WTC11 (cell line): ENCODE data around the gene MRAP.

Experiments
- ZNF232 ChIP-seq: sonication (generic); formaldehyde crosslinking; IDR thresholded peaks from 2 replicates; pipeline ENCODE4 v1.8.0; 2022; ENCODE audit warnings: mild to moderate bottlenecking, missing genetic modification reagents
- TF ChIP-seq, protein P1 (sequence below): sonication (generic); formaldehyde crosslinking; IDR thresholded peaks from 2 replicates; pipeline ENCODE4 v1.8.0; 2022; ENCODE audit warnings: mild to moderate bottlenecking, missing genetic modification reagents
- TF ChIP-seq, protein P2 (sequence below): fragments of 200-600 bp; IDR thresholded peaks from 2 replicates; pipeline ENCODE4 v1.8.0; 2022; ENCODE audit warnings: antibody characterized with exemption
- TF ChIP-seq, protein P3 (sequence below): sonication (generic); formaldehyde crosslinking; IDR thresholded peaks from 2 replicates; pipeline ENCODE4 v1.8.0; 2022; ENCODE audit warnings: mild to moderate bottlenecking, missing genetic modification reagents

DNA sequence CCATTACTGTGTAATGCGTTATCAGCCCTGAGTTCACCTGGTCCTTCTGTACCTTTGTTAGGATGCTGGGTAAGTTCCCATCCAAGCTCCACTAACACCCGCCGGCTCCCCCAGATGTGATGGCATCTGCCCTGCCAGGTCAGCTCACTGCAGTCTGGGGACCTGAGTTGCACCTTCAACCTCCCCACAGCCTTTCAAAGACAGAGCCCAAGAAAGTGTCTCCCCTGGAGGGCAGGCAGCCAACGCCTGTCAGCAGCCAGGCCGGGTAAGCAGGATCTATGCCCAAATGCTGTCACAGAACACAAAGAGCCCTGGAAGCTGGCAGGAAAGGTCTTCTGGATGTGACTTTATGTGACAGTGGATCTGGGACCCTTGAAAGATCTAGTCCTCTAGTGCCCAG lies 13.7 kb downstream of the MRAP start:
- TF ChIP-seq, protein P1, sequence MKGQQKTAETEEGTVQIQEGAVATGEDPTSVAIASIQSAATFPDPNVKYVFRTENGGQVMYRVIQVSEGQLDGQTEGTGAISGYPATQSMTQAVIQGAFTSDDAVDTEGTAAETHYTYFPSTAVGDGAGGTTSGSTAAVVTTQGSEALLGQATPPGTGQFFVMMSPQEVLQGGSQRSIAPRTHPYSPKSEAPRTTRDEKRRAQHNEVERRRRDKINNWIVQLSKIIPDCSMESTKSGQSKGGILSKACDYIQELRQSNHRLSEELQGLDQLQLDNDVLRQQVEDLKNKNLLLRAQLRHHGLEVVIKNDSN (CRISPR knock-in tag), result no peak
- TF ChIP-seq, protein P2, sequence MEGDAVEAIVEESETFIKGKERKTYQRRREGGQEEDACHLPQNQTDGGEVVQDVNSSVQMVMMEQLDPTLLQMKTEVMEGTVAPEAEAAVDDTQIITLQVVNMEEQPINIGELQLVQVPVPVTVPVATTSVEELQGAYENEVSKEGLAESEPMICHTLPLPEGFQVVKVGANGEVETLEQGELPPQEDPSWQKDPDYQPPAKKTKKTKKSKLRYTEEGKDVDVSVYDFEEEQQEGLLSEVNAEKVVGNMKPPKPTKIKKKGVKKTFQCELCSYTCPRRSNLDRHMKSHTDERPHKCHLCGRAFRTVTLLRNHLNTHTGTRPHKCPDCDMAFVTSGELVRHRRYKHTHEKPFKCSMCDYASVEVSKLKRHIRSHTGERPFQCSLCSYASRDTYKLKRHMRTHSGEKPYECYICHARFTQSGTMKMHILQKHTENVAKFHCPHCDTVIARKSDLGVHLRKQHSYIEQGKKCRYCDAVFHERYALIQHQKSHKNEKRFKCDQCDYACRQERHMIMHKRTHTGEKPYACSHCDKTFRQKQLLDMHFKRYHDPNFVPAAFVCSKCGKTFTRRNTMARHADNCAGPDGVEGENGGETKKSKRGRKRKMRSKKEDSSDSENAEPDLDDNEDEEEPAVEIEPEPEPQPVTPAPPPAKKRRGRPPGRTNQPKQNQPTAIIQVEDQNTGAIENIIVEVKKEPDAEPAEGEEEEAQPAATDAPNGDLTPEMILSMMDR, result no peak
- TF ChIP-seq, protein P3, sequence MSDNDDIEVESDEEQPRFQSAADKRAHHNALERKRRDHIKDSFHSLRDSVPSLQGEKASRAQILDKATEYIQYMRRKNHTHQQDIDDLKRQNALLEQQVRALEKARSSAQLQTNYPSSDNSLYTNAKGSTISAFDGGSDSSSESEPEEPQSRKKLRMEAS (CRISPR knock-in tag), result no peak
- TF ChIP-seq ZNF232 (CRISPR knock-in tag), result no peak
